ENCODE measurements around the gene ASAP2.
A peak's percentile ranks its signal among the peaks of the same experiment; 100 is the strongest.

ASAP2 gene

GRCh38 chr2:9332853-9333245 is 126.2 kb downstream of the ASAP2 start:
- no peak overlapping the region for H3K27ac ChIP-seq (replicated peaks)
- TF ChIP-seq GABPA (IDR thresholded peaks at IDR 0.05; ENCODE audit: low read depth) (no peak), POLR2AphosphoS5 (IDR thresholded peaks at IDR 0.05; ENCODE audit: low read depth) (no peak), REST (IDR thresholded peaks at IDR 0.05; ENCODE audit: insufficient replicate concordance, low read depth) (no peak)
- peaks cover 8% of the 10 kb centered on the region for H3K27me3 ChIP-seq (ENCODE audit: insufficient read depth, poor library complexity, severe bottlenecking)
- H3K4me3 ChIP-seq (replicated peaks; ENCODE audit: insufficient read depth, low read length) = no peak overlapping the region
- DNase-seq (ENCODE audit: low read depth in 1 of 2, low spot score in 1 of 2) = no peak

GRCh38 chr2:9333591-9334171 is 127.1 kb downstream of the ASAP2 start:
- peaks cover 5% of the 10 kb centered on the region for H3K27me3 ChIP-seq (ENCODE audit: insufficient read depth, poor library complexity, severe bottlenecking)
- no peak overlapping the region for H3K27ac ChIP-seq (replicated peaks)
- no peak for TF ChIP-seq POLR2AphosphoS5 (IDR thresholded peaks at IDR 0.05; ENCODE audit: low read depth)
- TF ChIP-seq CTCF (IDR thresholded peaks at IDR 0.05; ENCODE audit: insufficient read depth, low read length) = peak; percentile 44
- no peak for TF ChIP-seq GABPA (IDR thresholded peaks at IDR 0.05; ENCODE audit: low read depth)
- H3K4me3 ChIP-seq (replicated peaks; ENCODE audit: insufficient read depth, low read length) = no peak overlapping the region
- DNase-seq (ENCODE audit: low read depth in 1 of 2, low spot score in 1 of 2) = peak in 1 of 2 experiments; percentile 35

- no peak for DNase-seq (ENCODE audit: low read depth in 1 of 2, low spot score in 1 of 2)
- Histone ChIP-seq H3K4me3 (replicated peaks; ENCODE audit: insufficient read depth, low read length) (no peak overlapping the region), H3K27me3 (ENCODE audit: insufficient read depth, poor library complexity, severe bottlenecking) (peaks cover 5% of the 10 kb centered on the region), H3K27ac (replicated peaks) (no peak overlapping the region)
- TF ChIP-seq GABPA (IDR thresholded peaks at IDR 0.05; ENCODE audit: low read depth) = no peak
- TF ChIP-seq POLR2AphosphoS5 (IDR thresholded peaks at IDR 0.05; ENCODE audit: low read depth) = no peak
- TF ChIP-seq SPI1 (IDR thresholded peaks at IDR 0.05; ENCODE audit: borderline replicate concordance, low read depth) = no peak
- no peak for TF ChIP-seq REST (IDR thresholded peaks at IDR 0.05; ENCODE audit: insufficient replicate concordance, low read depth)
- TF ChIP-seq CTCF (IDR thresholded peaks at IDR 0.05; ENCODE audit: insufficient read depth, low read length) = no peak
Observed at GRCh38 chr2:9334761-9335160, 128.1 kb downstream of the ASAP2 start.

- no peak overlapping the region for H3K4me3 ChIP-seq (replicated peaks; ENCODE audit: insufficient read depth, low read length)
- H3K27ac ChIP-seq (replicated peaks) = no peak overlapping the region
- no peak for DNase-seq (ENCODE audit: low read depth in 1 of 2, low spot score in 1 of 2)
- TF ChIP-seq SPI1 (IDR thresholded peaks at IDR 0.05; ENCODE audit: borderline replicate concordance, low read depth) = no peak
- TF ChIP-seq GABPA (IDR thresholded peaks at IDR 0.05; ENCODE audit: low read depth) = no peak
- TF ChIP-seq POLR2AphosphoS5 (IDR thresholded peaks at IDR 0.05; ENCODE audit: low read depth) = no peak
- TF ChIP-seq CTCF (IDR thresholded peaks at IDR 0.05; ENCODE audit: insufficient read depth, low read length) = no peak
- H3K27me3 ChIP-seq (ENCODE audit: insufficient read depth, poor library complexity, severe bottlenecking) = peaks cover 5% of the 10 kb centered on the region
Observed at GRCh38 chr2:9335322-9335832, 128.8 kb downstream of the ASAP2 start.
